Endothelial cell of hepatic sinusoid (primary cell): Measurements from ENCODE around the gene TSPAN18.

ENCODE experiments used
- in situ Hi-C: cut with HindIII; loops from 2 replicates; pipeline ENCODE4 v1.10.0; 2017; ENCODE audit warnings: low sequenced_read_pairs

The TSPAN18 gene

DNA sequence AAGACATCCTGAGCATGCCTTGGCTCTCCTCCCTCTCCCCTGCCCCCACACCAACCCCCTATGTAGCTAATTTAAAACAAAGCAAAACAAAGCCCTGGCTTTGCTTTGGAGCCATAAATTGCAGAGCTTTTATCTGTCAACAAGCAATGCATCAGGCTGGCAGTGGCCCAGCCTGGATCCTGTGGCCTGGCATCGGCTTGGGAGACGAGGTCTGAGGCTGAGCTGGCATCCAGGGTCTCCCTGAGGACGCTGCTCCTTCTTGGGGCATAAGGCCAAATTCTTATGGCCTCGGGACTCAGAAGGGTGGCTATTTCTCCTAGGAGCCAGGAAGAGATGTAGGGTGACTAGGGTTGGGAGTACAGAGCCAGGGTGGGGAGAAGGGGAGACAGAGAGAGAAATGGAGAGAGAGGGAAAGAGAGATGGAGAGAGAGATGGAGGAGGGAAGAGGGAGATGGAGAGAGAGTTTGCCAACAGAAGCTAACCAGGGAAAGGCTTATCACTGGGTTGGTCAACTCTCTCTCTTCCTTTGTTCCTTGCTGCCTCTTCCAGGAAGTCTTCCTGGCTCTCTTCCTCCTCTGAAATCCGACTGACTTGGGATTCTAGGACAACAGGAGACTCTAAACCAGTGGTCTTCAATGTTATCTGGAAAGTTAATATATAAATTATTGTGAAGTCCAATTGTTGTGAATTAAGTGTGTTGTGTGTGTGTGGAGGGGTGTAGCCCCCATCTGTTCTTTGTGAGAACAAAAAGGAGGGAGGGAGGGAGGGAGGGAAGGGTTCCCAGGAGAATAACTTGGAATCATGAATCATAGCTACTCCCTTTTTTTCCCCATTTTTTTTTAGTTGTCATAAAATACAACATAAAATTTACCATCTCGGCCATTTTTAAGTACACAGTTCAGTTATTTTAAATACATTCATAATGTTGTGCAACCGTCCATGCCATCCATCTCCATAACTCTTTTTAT, 29.1 kb downstream of the TSPAN18 start:
- in situ Hi-C loops = no loop called here

DNA sequence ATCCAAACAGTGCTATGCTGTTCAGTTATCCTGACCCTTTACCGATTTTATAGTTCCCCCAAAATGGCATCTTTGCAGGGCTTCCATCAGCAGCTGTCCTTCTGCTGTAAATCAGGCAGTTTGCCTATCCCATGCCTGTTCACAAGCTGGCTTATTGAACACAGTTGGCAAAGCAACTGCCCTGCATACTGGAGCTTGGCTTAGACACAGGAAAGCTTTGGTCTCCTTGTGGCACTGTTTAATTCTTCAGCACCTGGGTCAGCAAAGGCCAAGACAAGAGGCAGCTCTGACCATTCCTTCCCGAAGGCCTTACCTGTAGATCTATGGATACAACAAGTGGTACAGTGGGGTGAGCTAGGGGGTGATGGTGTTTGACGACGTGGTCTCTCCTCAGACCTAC, 32.2 kb downstream of the TSPAN18 start:
- in situ Hi-C loops = no loop called here

DNA sequence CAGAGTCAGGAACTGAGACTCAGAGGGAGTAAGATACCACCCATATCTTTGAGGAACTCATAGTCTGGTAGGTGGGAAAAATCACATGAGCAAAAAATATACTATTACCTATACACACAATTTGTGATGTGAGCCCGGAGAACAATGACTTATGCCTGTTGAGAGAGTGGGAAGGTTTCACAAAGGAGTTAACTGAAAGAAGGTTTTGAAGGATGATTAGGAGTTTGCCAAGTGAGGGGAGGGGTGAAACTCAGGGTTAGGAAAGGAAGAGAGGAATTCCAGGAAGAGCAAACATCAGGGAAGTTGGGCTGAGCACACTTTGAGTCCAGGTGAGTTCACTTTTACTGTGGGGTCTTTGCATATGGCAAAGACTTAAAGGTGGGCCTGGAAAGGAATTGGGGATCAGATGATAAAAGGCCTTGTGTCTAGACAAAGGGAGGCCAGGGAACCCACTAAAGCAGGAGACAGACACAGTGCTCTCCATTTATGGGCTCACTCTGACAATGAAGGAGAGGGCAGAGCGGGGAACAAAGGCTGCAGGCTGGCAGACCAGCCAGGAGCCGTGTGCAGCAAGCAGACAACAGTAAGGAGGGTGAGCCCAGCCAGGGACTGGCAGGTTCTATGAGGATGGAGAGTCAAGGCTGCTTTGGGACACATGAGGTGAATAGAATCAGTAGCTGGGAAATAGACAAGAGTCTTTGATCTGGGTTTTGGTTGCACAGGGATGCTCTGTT, 33.1 kb downstream of the TSPAN18 start:
- in situ Hi-C loops = no loop called here

DNA sequence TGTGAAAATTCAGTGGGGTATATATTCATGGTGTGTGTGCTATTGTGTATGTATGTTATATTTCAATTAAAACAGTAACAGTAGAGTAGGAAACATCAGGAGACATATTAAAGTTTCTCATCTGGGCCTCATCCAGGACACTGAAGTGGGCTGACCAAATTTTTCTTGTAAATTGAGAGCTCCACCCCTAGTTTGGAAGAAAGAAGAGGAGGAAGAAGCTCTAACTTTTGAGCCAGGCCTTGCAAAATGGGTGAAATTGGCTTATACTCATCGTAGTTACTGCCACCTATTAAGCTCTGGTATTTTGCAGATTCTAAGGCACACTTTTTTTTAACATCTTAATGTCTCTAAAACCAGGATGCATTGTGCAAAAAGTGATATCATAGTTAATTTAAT, 33.7 kb downstream of the TSPAN18 start:
- in situ Hi-C loops = no loop called here

GRCh38 chr11:44760917-44761550, 34.3 kb downstream of the TSPAN18 start:
- in situ Hi-C loops = no loop called here

- in situ Hi-C loops = no loop called here
Measured at GRCh38 chr11:44761551-44761961, 34.8 kb downstream of the TSPAN18 start.

GRCh38 chr11:44763121-44763820, 36.5 kb downstream of the TSPAN18 start:
- in situ Hi-C loops = no loop called here

DNA sequence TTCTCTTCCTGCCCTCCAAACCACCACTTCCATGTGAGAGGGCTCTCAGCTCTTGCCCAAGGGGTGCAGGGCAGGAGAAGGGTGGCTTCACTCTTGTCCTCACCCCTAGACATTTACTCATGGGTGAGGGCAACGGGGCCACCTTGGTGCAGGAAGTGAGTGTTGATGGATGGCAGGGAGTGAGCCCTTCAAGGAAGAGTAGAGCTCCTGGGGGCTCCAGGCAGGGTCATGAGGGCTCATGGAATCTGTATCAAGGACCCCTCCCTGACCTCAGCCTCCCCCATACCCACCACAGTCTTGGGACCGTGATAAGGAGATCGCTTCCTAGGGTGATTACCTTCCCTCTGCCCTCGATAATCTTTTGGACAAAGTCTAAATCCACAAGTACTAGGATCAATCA, 37.8 kb downstream of the TSPAN18 start:
- in situ Hi-C loops = no loop called here

GRCh38 chr11:44765026-44765595, 38.3 kb downstream of the TSPAN18 start:
- in situ Hi-C loops = loop anchor here (5.0 kb wide), 1 partner anchor 52 kb away; no protein-coding TSS in a partner anchor

DNA sequence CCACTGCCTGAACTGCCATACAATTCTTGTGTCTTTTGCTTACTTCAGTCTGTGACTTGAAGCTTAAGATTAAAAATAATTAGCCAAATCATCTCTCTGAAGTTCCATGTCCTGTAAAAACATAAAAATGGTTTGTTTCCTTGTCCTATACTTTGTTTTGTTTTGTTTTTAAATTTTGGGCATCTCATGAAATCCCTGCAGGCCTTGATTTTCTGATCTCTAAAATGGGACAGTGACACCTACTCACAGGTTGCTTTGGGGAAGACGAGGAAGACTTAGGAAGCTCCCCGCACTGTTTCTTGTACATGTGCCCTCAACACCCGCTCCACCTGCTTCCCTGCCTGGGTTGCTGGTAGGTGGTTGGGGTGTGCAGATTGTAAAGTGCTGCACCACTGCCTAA, 38.9 kb downstream of the TSPAN18 start:
- in situ Hi-C loops = loop anchor here (5.0 kb wide), 1 partner anchor 52 kb away; no protein-coding TSS in a partner anchor

DNA sequence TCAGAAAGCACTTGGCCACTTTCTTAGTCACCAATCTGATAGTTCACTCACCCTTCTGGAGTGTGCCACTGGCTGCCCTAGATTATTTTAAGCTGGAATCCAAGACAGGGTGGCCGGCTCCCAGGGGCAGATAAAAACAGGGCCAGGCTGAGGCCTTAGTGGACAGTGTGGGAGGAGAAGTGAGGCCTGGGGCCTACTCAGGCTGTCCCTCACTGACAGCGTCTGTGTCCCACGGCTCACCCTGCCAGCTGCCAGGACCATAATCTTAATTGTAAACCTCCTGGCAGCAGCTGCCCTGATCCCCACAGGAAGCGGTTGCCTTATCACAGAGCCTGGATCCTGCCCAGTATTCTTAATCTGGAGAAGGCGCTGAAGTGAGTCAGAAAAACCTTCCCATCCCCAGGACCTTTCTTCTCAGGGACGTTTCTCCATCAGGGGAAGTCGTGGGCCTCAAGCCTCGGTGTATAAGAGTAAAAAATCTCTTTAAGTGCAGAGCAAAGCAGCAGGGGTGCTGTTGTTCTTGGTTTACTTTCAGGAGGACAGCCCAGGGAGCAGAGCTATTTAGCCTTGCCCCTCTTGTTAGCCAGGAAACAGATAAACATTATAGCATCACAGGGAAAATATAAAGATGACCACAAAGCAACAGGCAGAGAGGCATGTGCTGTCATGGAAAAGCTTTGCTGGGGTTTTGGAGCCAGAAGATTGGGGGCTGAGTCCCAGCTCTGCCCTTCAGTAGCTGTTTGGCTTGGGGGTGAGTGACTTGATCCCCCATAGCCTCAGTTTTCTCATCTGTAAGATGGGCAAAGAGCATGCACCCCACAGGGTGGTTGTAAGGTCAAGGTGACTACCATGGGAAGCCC, 39.6 kb downstream of the TSPAN18 start:
- in situ Hi-C loops = loop anchor here (5.0 kb wide), 1 partner anchor 51 kb away; no protein-coding TSS in a partner anchor

GRCh38 chr11:44766972-44767278, 40.2 kb downstream of the TSPAN18 start:
- in situ Hi-C loops = loop anchor here (5.0 kb wide), 1 partner anchor 50 kb away; no protein-coding TSS in a partner anchor

GRCh38 chr11:44767421-44767820, 40.7 kb downstream of the TSPAN18 start:
- in situ Hi-C loops = loop anchor here (5.0 kb wide), 1 partner anchor 50 kb away; no protein-coding TSS in a partner anchor

- in situ Hi-C loops = no loop called here
Measured at GRCh38 chr11:44770401-44770800, 43.6 kb downstream of the TSPAN18 start.

DNA sequence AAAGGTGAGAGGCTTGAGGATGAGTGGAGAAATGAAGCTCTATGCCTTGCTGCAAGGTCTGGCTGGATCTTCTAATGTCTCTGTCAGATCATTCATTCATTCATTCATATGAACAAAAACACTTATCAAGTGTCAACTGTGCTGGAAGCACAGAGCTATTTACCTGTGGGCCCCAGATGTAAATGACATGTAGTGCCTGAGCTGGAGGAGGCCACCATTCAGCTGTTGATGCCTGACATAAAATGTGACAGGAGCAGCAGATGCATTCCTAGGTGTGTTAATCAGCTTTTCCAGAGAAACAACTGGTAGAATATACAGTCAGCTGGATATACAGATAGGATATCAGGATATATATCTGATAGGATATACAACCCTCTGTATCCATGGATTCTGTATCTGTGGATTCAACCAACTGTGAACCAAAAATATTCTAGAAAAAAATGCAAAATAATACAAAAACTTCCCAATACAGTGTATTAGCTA, 44.5 kb downstream of the TSPAN18 start:
- in situ Hi-C loops = no loop called here

DNA sequence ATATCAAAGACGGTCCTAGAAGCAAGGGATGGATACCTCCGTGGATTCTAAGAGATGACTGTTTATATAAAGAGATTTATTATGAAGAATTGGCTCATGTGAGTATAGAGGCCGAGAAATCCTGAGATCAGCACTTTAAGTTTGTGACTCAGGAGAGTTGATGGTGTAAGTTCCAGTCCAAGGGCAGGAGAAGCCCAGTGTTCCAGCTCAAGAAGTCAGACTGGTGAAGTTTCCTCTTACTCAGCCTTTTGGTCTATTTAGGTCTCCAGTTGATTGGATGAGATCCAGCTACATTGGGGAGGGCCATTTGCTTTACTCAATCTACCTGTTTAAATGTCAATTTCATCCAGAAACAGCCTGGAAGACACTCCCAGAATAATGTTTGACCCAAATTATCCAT, 45.1 kb downstream of the TSPAN18 start:
- in situ Hi-C loops = no loop called here

- in situ Hi-C loops = no loop called here
Measured at GRCh38 chr11:44773351-44773965, 46.7 kb downstream of the TSPAN18 start.

- in situ Hi-C loops = no loop called here
Measured at GRCh38 chr11:44774108-44774507, 47.3 kb downstream of the TSPAN18 start.

DNA sequence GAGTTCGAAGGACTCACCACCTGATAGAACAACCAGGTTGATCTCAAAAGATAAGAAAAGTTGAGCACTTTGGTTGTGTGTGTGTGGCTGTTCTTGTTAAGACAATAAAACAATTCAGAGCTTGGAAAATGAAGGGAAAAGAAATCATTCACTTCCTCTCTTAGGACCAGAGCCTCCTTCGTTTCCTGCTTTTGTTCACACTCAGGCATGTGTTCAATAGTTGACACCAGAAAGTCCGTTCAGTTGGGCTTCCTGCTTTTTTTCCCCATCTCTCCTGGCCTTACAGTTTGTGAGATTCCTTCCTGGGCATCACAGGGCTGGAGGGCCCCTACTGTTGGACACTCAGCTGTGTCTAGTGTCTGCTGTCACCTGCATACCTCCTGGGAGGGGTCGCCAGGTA, 48.0 kb downstream of the TSPAN18 start:
- in situ Hi-C loops = no loop called here
